GM19438 (cell line): ENCODE measurements around the gene PKP4.
"Not testable (repeated sequence)": the region's sequence is repeated elsewhere in the genome, so short reads cannot be mapped to it uniquely, and the experiment has no call there.

Experiments used
- ATAC-seq: cut with Tn5 transposase; IDR thresholded peaks from one replicate; pipeline ENCODE4 v1.9.1; 2021; ENCODE audit warnings: low read depth; ENCODE audit not compliant: unreplicated experiment

PKP4 gene

DNA sequence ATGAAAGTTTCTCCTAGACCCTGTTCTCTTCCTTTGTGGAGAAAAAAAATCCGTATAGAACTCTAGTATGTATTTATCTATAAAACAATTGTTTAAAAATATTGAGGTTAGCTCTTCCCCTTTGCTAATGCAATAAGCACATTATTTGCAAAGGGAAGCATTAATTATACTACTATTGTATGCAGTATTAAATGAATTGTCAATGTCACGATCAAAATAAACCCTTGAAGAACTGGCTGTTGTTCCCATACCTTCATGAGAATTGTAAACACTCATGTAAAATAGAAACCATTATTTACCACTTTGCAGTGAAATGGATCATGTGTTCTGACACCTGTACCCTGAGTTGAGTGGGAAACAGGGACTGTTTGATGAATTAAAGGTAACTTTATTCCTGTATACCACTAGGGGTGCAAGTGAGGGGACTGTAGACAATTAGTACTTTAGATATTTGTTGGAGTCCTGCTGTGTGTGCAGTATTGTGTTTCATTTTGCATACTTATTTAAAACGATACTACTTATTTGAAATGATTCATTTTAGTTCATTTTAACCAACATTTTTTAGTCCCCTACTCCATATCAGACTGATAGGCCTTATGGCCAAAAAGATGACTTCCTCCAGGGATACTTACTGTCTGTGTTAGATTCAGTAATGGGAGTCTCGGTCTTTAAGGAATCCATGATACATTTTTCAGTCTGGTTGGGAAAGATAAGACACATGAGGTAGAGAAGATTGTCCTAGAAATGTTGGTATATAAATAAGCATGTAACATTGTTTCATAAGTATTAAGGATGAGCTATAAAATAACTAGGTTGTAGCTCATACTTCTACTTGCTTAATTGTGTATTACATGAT is 7.9 kb downstream of the PKP4 start:
- ATAC-seq: peak; percentile 64

DNA sequence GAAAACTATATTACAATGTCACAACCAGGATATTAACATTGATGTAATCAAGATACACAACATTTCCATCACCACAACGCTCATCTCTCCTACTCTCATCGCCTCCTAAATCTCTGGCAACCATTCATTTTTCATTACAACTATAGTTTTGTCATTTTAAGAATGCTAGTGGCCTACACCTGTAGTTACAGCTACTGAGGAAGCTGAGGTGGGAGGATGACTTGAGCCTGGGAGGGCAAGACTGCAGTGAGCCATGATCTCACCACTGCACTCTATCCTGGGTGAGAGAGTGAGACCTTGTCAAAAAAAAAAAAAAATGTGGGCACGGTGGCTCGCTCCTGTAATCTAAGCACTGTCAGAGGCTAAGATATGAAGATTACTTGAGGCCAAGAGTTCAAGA is 10.5 kb downstream of the PKP4 start:
- no peak for ATAC-seq

DNA sequence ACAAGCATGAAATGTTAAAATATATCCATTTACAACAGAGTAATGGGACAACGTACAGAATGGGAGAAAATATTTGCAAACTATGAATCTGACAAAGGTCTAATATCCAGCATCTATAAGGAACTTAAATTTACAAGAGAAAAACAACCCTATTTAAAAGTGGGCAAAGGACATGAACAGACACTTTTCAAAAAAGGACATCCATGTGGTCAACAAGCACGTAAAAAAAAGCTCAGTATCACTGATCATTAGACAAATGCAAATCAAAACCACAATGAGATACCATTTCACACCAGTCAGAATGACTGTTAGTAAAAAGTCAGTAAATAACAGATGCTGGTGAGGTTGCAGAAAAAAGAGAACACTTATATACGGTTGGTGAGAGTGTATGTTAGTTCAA is 16.1 kb downstream of the PKP4 start:
- ATAC-seq: not testable (repeated sequence)

DNA sequence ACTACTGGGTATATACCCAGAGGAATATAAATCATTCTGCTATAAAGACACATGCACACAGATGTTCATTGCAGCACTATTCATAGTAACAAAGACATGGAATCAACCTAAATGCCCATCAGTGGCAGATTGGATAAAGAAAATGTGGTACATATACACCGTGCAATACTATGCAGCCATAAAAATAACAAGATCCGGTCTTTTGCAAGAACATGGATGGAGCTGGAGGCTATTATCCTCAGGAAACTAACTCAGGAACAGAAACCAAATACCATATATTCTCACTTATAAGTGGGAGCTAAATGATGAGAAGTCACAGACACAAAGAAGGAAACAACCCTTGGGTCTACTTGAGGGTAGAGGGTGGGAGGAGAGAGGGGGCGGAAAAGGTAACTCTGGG is 16.5 kb downstream of the PKP4 start:
- ATAC-seq: not testable (repeated sequence)

DNA sequence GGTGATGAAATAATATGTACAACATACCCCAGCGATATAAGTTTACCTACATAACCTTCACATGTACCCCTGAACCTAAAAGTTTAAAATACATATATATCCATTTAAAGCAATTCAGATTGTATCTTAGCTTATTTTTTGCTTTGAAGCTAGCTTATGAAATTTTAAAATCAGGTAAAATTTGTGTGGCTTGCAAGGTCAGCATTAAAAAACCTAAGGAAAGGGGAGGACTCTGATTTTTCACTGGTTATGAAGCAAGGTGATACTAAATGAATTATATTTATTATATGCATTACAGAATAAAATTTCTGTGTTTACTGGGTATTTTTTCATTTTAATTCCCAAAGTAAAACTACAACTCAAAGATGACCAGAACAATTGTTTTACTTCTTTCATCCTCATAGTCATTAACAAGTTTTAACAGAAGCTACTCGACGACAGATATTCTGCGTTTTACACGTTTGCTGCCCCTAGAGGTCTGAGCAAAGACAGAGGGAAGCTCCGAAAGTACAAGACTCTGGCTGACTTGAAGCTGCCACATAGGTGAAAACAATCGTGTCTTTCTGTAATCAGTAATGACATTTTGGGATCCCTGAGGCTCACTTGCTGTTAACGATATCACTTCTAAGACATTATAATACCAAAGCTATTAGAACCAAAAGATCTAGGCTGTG is 17.1 kb downstream of the PKP4 start:
- no peak for ATAC-seq

DNA sequence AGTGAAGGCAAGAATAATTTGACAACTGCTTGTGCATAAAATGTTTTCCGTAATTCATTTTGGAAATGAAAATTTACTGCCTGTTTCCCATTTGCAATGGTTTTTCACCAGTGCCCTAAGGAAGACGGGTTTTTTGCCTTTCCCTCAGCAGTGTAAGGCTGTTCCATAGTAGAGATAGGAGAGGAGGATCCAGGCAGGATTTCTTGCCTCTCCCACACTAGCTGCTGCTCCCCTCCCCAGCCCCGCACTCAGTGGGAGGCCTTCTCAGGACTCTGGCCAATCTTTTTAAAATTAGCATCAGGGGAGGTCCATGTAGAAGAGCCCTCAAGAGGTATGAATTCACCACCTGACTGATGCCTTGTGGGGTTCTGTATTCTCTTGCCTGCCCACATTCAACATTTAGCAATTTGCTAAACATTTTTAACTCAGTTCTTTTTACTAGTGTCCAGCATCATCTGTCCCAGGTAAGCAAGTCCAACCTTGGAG is 17.8 kb downstream of the PKP4 start:
- ATAC-seq: not testable (repeated sequence)

DNA sequence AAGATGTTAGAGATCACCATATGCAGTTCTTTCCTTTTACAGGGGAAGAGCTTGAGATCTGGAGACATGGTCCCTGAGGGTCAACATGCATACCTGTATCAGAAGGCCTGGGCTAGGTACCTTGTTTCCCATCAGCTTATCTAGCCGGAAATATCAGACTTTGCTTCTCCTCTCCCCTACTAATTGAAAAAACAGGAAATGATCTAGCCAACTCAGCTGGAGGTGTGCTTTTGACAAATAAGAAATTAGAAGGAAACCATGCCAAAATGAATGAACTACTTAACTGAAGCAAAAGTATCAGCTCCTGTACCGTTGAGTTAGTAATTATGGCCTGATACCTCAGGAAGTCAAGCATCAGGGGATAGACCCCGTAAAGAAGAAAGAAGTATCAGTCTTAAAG is 20.4 kb downstream of the PKP4 start:
- ATAC-seq: no peak

DNA sequence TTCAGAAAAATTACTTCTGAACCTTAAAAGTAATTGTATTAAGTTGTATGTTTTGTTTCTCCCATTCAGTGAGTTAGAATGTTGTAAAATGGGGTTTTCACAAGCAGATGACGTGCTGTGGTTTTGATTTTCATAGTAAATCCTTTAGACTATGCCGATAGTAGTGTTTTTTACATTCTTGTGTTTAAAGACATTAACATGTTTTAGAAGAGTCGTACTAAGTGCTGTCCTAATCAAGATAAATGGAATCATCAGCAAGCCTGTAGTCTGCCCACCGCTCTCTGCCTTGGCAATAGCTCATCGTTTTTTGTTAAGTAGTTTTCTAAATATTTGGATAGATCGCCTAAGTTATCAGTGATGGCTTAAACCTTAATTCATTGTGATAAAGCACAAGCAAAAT is 21.5 kb downstream of the PKP4 start:
- ATAC-seq: no peak

DNA sequence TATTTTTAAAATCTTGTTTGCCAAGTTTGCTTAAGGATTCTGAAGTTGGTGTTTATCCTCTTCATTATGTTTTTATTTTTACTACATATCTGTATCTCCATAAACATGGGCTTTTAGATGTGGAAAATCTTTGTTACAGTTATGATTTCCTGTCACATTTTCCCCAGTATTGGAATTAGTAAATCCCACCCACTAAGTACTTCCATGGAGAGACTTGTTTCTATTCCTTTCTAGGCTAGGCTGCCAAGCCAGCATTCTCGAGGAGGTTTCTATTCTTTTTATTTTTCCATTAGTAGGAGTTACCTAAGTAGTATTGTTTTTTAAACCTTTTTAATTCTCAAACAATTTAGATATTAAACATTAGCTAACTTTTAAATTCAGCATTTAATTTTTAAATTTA is 22.1 kb downstream of the PKP4 start:
- no peak for ATAC-seq

DNA sequence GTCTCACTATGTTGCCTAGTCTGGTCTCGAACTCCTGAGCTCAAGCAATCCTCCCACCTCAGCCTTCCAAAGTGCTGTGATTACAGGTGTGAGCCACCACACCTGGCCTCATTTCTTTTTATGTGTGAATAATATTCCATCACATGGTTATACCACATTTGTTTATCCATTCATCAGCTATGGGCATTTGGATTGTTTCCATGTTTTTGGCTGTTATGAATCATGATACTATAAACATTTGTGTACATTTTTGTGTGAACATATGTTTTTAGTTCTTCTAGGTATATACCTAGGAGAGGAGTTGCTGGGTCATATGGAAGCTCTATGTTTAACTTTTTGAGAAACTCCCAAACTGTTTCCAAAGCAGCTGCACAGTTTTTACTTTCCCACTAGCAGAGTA is 24.4 kb downstream of the PKP4 start:
- ATAC-seq: no peak

DNA sequence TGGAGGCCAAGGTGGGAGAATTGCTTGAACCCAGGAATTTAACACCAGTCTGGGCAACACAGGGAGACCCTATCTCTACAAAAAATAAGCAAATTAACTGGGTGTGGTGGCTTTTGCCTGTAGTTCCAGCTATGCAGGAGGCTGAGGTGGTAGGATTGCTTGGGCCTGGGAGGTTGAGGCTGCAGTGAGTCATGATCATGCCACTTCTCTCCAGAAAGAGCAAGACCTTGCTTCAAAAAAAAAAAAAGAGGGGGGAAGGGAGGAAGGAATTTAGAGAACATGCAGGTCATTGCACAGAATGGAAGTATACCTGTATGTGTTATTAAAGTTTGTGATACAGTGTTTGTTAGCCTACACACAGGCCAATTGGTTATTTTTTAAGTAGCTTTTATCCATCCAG is 25.8 kb downstream of the PKP4 start:
- no peak for ATAC-seq

DNA sequence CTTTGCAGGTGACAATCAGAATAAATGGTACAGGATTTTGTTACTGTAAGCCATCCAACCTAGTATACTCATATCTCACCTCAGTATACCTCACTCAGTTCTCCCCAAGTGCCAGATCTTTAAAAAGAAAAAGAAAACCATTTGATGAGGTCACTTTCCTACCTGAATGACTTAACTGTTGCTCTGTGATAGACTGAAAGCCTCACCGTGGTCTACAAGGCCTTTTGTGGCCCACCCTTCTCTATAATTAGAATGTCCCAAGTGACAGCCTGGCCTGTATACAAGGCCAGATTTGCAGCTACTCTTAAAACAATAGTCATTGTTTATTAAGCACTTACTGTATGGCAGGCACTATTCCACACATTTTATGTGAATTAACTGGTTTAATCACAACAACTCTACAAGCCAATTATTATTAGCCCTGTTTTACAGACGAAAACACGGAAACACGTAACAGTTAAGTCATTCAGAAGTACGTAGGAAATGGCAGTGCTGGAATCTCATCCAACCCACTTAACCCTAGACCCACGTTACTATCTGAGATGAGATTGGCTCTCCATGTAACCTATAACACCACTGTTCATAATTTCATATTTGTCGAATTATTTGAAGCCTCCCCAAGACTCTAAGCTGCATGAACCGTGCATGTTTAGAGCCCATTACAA is 28.3 kb downstream of the PKP4 start:
- no peak for ATAC-seq

DNA sequence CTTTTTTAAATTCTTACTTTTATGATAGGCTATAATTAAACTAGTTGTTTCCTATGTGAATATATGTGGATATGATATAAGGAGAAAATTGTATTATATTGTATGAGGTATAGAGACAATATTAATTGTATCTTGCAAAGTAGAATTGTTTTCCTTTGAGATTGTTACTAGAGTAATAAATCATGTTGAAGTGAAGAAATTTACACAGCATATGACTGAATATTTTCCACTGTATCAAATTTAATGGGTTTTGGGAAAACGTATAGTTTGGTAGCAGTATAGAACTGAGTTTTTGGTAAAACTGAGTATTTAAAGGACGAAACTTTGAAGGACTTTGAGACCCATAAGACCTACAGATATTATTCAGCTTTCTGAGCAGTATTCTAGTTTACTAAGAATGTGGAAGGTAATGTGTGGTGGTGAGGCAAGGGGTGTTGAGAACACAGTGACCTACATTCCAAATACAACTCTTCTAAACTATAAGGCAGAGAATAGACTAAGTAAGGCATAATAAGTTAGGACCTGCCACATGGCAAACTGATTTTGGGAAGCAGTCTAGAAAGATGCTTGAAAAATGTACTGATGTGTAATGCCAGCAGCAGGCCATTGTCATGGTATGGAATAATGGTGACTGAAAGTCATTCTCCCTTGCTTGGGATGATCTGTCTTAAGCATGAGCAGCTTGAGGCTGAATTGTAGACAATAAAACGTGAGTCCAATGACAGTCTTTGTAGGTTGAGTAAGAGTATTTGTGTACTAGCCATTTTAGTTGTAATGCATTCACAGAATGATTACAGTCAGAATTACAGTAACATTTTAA is 29.6 kb downstream of the PKP4 start:
- no peak for ATAC-seq

DNA sequence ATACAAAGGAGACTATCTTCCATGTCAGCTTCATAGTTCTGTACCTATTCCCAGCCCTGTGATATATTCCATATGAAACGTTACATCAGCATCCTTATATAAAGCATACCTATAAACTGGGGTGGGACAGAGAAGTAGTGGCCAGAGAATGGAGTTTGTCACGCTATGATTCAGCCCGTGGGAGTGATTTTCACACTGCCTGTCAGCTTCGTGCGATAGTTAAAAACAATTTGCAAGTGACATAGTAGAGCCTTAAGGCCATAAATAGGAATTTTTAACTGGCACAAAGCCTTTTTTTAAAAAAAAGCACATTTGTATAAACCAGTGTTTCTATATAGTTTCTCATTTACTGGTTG is 30.2 kb downstream of the PKP4 start:
- no peak for ATAC-seq

DNA sequence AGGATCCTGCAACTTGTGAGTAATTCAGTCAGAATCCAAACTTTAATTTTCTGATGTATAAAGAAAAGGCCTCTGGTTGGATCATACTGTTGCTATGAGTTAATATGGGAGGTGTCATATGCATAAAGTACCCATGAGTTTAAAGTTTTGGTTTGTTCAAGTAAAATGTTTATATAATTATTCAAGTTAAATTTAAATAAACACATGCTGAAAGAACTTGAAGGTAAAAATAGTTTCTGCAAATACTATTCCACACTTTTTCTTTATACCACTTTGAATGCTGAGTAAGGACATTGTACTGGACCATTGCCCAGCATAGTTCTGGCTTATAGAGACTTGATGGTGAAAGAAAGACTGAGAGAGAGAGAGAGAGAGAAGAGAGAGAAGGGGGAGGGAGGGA is 30.7 kb downstream of the PKP4 start:
- ATAC-seq: no peak

DNA sequence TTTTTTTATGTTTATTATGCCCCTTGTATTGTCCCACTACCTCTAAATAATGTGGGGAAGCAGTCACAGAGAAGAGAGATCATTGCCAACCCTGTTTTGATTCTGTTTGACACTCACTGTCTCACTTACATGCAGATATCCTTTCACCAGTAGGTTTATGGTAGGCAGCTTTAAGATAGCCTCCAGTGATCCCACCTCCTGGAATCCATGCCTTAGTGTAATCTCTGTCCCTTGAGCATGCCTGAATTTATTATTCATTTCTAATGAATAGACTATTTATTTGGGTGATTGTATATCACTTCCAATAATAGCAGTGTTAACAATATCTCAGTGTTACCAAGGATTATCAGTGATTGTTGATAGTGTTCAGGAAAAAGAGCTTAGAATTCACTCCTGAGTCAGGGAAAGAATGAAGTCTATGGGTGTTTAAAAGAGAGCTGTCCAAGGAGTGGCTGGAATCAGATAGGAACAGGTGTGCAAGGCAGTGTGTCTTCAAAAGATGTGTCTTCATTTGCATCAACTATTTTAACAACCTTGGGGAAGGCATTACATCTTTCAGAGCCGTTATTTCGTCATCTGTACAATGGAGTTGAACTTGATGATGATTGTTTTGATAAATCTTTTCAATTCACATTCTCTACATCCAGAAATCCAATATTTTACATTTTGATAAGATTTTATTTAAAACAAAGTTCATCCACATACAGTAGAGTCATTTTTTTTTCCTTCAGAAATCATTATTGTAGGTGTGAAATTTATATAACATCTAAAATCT is 31.9 kb downstream of the PKP4 start:
- ATAC-seq: no peak

DNA sequence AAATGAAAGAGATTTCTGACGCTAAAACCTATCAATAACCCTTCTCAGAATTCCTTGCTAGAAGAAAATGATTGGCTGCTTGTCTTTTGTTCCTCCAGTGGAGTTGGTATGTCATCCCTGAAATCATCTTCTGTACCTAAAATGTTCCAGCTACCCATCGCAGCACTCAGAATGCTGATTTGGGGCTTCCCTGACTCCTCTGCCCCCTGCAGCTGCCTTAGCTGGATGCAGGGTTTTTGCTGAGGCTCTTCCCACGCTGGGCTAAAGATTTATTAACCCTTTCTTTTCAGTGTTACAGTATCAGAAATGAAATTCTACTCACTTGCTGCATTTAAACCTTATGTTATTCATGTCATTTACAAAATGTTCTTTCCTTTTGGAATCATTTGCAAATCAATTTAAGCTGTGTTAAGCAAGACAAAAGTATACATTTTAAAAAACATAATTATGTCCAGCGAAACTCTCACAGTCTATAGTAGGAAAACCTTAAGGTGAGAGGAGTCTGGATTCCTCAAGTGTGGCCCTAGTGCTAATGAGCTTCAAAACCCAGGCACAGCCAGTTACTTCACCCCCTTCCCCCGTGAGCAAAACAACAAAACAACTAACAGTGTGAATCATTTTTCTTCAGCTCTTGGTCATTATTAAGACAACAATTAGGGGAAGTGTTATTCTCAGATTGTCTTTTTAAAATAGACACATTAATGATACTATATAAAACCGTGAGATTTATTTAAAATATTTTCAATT is 32.8 kb downstream of the PKP4 start:
- ATAC-seq: no peak

DNA sequence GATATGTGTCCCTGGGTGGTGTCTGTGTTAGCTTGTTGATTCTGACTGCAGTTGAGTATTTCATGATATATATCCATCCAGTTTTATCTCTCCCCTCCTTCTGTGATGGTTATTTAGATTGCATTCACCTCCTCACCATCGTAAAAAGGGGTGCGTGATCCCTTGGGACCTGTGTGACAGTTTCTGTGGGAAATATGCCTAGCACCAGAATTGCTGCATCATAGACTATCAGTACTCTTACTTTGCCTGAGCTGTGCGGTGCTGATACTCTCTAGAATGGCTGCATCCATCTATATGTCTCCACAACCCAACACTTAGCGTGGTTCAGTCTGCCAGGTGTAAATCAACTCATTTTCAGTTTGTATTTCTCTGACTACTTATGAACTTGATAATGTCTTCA is 34.3 kb downstream of the PKP4 start:
- ATAC-seq: no peak

DNA sequence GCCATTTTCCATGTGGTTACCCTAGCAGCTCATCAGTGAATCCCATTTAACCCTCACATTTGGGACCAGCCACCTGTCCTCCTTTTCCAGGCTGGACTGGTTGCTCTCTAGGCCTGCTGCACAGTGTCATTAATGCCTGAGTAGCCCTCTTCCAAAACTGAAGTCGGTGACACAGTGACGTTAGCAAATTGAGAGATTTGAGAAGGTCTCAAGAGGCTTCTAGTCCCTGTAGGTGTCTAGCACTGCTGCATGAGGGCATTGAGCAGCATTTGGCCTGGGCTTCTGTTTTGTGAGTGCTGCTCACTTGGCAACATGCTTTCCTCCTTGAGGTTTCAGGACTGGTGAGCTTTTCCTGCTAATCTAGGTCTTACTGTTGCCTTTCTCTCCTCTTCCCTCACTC is 36.7 kb downstream of the PKP4 start:
- ATAC-seq: no peak
